Erythroblast (primary cell): ENCODE results near the gene GRHL3.

ENCODE experiments used
- GATA1 ChIP-seq: IDR thresholded peaks from 2 replicates; pipeline ENCODE4 v1.6.1; 2011; ENCODE audit warnings: low read depth, mild to moderate bottlenecking, control low read depth, low read length, moderate library complexity
- POLR2A ChIP-seq: IDR thresholded peaks from 2 replicates; pipeline ENCODE4 v1.6.1; 2011; ENCODE audit warnings: mild to moderate bottlenecking, low read length

GRCh38 chr1:24355466-24355865, 36.3 kb downstream of the GRHL3 start:
- no peak for TF ChIP-seq POLR2A
- no peak for TF ChIP-seq GATA1
